GM18519 (cell line): Measurements from ENCODE around the gene CYP2A6.

Experiments used
- ATAC-seq: cut with Tn5 transposase; IDR thresholded peaks from one replicate; pipeline ENCODE4 v1.9.1; 2021; ENCODE audit warnings: mild to moderate bottlenecking, moderate library complexity; ENCODE audit not compliant: unreplicated experiment, low FRiP score

Gene CYP2A6

GRCh38 chr19:40804783-40805242 is 45.4 kb downstream of the CYP2A6 start:
- no peak for ATAC-seq

- ATAC-seq, result no peak
Observed at GRCh38 chr19:40803857-40804782, 46.1 kb downstream of the CYP2A6 start.

GRCh38 chr19:40803170-40803856 is 46.9 kb downstream of the CYP2A6 start:
- ATAC-seq, result no peak

DNA sequence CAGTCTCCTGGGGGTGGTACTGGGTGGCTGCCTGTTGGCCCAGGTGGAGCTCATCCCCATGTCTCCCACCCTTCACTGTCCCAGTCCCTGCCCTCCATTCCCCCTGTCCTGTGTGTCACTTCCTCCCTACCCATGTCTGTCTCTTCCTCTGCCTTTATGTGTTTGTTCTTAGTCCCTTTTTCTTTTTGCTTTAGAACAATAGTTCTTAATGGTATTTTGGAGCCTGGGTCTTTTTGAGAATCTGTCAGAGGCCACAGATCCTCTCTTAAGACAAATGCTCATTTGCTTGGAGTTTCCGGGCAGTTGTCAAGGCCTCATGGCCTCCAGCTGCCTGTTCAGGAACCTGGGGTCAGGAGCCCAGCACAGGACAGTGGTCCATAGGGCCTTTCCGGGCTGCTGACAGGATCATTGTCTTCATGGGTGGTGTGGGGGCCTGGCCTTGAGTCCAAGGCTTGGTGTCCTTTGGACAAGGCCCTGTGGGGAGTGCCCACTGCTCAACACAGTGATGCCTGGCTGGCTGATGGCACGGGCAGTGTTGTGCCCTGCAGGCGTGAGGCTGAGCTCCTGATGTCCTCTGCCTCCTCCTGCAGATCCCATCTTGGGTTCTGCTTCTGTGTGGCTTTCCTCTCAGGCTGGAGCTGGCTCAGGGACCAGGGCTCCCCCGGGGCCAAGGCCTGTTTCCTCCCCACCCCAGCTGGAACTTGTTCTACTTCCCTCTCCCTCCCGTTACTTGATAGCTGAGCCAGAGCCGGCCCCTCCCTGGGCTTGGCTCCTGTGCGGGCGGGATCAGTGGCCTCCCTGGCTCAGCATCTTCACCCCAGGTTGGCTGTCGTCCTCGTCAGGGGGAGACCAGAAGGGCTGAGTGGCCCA is 47.7 kb downstream of the CYP2A6 start:
- no peak for ATAC-seq

- no peak for ATAC-seq
Observed at GRCh38 chr19:40801426-40802299, 48.6 kb downstream of the CYP2A6 start.

DNA sequence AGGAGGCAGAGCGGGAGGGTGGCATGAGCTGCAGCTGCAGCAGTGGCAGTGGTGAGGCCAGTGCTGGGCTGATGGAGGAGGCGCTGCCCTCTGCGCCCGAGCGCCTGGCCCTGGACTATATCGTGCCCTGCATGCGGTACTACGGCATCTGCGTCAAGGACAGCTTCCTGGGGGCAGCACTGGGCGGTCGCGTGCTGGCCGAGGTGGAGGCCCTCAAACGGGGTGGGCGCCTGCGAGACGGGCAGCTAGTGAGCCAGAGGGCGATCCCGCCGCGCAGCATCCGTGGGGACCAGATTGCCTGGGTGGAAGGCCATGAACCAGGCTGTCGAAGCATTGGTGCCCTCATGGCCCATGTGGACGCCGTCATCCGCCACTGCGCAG is 49.3 kb downstream of the CYP2A6 start:
- ATAC-seq, result no peak

- no peak for ATAC-seq
Observed at GRCh38 chr19:40800339-40800996, 49.8 kb downstream of the CYP2A6 start.

DNA sequence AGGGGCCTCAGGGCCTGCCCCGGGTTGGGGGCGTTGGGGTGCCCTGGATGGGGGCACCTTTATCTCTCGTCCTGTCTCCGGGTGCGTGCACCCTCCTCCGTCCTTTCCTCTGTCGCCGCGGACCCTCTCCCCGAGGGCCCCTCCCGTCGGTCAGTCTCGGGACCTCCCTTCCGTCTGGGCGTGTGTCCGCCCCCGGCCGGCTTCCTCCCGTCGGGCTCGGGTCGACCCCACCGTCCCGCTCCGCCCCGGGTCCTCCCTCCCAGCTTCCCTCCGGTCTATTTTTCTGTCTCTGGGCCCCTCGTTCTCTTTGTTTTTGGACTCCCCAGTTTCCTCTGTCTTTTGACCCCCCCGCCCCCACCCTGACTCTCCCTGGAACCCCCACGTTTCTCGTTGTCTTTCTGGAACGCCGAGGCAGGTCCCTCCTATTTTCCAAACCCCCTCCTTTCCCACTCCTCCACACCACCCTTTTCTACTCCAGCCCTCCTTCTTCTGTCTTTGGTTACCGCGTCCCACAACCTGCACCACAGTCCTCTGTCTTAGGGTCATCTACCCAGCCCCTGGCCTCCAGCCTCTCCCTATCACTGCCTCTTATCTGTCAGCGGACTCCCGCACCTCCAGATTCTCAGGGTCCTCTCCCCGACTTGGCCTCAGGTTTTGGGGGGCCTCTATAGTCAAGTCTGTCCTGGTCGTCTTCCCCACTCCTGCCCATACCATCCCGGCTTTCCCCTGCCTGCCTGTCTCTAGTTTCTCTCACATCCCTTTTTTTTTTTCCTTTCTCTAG is 50.5 kb downstream of the CYP2A6 start:
- no peak for ATAC-seq

DNA sequence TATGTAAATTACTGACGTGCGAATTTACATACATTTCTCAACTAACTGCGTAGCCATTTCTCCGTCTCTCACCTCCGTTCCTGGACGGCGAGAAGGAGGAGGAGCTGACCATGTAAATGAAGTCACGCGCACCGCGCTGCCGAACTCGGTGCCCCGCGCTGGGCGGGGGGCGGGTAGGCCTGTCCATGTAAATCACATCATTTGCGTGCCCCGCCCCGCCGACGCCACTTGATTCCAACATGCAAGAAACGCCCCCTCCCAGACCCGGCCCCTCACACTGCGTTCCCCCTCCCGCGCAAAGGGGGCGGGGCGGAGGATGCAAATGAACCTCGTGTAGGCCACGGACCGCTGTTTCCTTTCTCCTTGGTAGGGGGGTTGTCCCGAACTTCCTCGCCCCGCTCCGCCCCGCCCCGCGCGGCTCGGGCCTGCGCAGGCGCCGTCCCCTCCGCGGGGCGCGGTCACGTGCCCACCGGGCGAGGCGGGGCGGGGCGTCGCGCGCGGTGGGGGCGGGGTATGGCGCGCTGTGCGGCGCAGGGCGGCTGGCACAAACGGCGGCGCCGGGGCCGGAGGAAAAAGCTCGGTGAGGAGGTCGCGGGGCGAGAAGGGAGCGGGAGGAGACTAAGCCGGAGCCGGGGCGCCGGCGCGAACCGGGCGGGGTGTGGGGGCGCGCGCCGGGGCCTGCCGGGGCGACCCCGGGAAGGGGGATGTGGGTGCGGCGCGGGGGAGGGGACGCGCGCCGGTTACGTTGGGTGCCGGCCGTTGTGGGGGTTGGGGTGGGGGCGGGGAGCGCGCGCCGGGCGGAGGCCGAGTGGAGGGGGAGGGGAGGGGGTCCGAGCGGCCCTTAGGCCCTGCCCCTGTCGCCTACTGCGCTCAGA is 51.3 kb downstream of the CYP2A6 start, which contains the start of gene EGLN2:
TSS of gene EGLN2 (plus strand) at position 509 of the 875 bp plus-strand sequence. CDS start 1,382 bp downstream, outside the sequence.
- peak; percentile 47 for ATAC-seq

DNA sequence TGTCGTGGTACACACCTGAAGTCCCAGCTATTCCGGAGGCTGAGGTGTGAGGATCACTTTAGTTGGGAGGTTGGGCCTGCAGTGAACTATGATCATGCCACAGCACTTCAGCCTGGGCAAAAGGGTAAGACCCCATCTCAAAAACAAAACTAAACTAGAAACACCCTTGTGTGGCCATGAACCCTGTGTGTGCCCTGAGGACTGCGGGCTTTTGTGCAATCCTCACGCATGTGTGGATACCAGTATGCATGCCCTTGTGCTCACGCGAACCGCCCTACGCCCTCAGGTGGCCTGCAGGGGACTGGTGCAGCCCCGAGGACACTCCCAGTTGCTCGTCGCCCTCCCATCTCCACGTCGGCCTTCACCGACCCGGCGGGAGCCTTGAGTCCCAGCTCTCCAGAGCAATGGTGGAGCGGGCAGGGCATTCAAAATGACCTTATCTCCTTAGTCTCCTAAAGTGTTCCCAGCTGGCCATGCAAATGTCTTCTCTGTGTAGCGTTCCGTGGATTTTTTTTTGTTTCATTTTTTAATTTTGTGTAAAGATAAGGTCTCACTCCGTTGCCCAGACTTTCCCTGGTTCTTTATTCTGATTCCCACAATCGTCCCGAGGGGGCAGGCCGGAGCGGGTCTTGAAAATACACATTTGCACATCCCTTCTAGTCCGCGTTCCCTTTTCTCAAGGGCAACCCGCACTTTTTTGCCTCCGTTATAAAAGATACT is 52.1 kb downstream of the CYP2A6 start:
- ATAC-seq, result peak; percentile 9

DNA sequence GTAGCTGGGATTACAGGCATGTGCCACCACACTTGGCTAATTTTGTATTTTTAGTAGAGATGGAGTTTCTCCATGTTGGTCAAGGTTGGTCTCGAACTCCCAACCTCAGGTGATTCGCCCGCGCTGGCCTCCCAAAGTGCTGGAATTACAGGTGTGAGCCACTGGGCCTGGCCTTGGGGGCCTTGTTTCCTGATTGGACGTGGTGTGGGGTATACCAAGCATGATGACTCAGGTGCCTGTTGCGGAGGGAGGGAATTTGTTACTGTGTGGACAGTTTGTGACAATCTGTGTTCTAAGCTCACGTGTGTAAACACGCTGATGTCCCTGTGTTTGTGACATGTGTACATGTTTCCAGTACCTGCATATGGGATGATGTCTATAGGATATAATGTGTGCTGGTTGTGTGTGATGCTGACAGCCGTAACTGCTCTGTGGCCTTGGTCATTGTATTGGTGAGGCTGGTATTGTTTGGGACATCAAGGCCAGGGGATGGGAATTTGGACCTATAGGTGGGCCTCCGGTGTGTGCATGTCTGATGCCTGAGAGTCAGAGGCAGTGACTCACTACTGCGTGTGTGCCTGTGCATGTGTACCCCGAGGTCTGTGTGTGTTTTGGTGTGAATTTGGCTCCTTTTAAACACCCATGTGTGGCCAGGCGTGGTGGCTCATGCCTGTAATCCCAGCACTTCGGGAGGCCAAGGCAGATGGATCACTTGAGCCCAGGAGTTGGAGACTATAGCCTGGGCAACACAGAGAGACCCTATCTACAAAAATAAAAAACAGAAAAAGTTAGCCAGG is 52.9 kb downstream of the CYP2A6 start:
- ATAC-seq, result no peak
